K562 (cell line): ENCODE data around the gene TENM4. TPM values are rescaled to one million over a fixed set of nuclear protein-coding genes. Genes with fewer than 3 reads are reported as not detected.

Experiments used
- ATAC-seq: fragments of 200-7000 bp; cut with Tn5 transposase; 3 replicates; pipeline ENCODE4 v1.9.1; 2020; ENCODE audit warnings: moderate library complexity
- BruUV-seq: library from RNA; stranded (reverse); fragments of 400-500 nt; replicated peaks from 2 replicates; lab custom pipeline; 2021; lab: Mats Ljungman, UMichigan
- CTCF ChIA-PET: fragments of 300-600 bp; formaldehyde crosslinking; extraction: SDS; loops from one replicate; lab custom pipeline; 2021; ENCODE audit warnings: low intra/inter-chr PET ratio; lab: Yijun Ruan, JAX
- POLR2A ChIA-PET: fragments of 300-600, 350-650 bp; sonication (Branson Sonifier 250); formaldehyde crosslinking; extraction: SDS; loops from one replicate; lab custom pipeline; 2021; ENCODE audit warnings: antibody characterized with exemption, inconsistent platforms; lab: Yijun Ruan, JAX
- DNase-seq, 4 experiments: peaks; one replicate each; pipeline versions ENCODE4 v3.0.0 to v3.0.0-alpha.2; 2011 to 2018; ENCODE audit warnings: low spot score in 3 of 4, mixed read lengths in 3 of 4; ENCODE audit errors: extremely low read depth in 1 of 4
- FAIRE-seq: peaks from 2 replicates; lab custom pipeline; 2011; peaks lifted over from hg19 to GRCh38; lab: Jason Lieb, UNC
- H2AFZ ChIP-seq: 2 replicates; pipeline ENCODE4 v1.6.0; 2011; ENCODE audit warnings: low read depth, low read length, control low read depth, inconsistent platforms
- H3K27ac ChIP-seq: fragments of 200-600 bp; 3 replicates; pipeline ENCODE4 v1.8.0; 2011; ENCODE audit warnings: low read depth, mild to moderate bottlenecking, control low read depth, inconsistent platforms, low read length, moderate library complexity, mixed read lengths; ENCODE audit errors: extremely low read depth
- H3K27me3 ChIP-seq, 2 experiments: fragments of 300-600 bp in 1 of 2; 2 replicates in 1 of 2; 3 replicates in 1 of 2; pipeline versions ENCODE4 v1.6.0 to v1.8.0; 2011; ENCODE audit warnings: inconsistent platforms in 2 of 2, low read length in 2 of 2, mild to moderate bottlenecking in 1 of 2, mixed read lengths in 1 of 2, moderate library complexity in 1 of 2; ENCODE audit not compliant: control insufficient read depth in 2 of 2, insufficient read depth in 2 of 2
- H3K36me3 ChIP-seq: fragments of 300-600 bp; 3 replicates; pipeline ENCODE4 v1.8.0; 2011; ENCODE audit warnings: mild to moderate bottlenecking, low read length, inconsistent platforms; ENCODE audit not compliant: control insufficient read depth, insufficient read depth
- H3K4me1 ChIP-seq, 2 experiments: fragments of 200-600 bp in 1 of 2; replicated peaks in 1 of 2; 2 replicates in 1 of 2; 3 replicates in 1 of 2; pipeline versions ENCODE4 v1.5.1 to v1.8.0; 2011; ENCODE audit warnings: inconsistent platforms in 2 of 2, low read length in 2 of 2, mild to moderate bottlenecking in 1 of 2, mixed read lengths in 1 of 2, moderate library complexity in 1 of 2; ENCODE audit not compliant: control insufficient read depth in 2 of 2, insufficient read depth in 2 of 2
- H3K4me2 ChIP-seq: 2 replicates; pipeline ENCODE4 v1.6.1; 2011; ENCODE audit warnings: low read length, control low read depth, inconsistent platforms, mixed read lengths; ENCODE audit not compliant: insufficient read depth
- H3K4me3 ChIP-seq: fragments of 200-600 bp; sonication (generic), shearing (Covaris generic); 2 replicates; pipeline ENCODE4 v1.5.1; 2016; ENCODE audit warnings: control low read depth, inconsistent platforms
- H3K79me2 ChIP-seq: fragments of 200-600 bp; 3 replicates; pipeline ENCODE4 v1.8.0; 2011; ENCODE audit warnings: low read length, inconsistent platforms; ENCODE audit not compliant: control insufficient read depth, insufficient read depth
- H3K9ac ChIP-seq, 2 experiments: 2 replicates each; pipeline versions ENCODE4 v1.6.0 to v1.6.1; 2011; ENCODE audit warnings: low read depth in 2 of 2, low read length in 2 of 2, control low read depth in 1 of 2, inconsistent platforms in 1 of 2, mild to moderate bottlenecking in 1 of 2, mixed read lengths in 1 of 2; ENCODE audit not compliant: insufficient read depth in 1 of 2
- H3K9me1 ChIP-seq: one replicate; pipeline ENCODE4 v1.6.0; 2011; ENCODE audit warnings: inconsistent platforms, mild to moderate bottlenecking, low read length, moderate library complexity; ENCODE audit not compliant: control insufficient read depth, insufficient read depth
- H3K9me3 ChIP-seq: replicated peaks from 2 replicates; pipeline ENCODE4 v1.5.1; 2011; ENCODE audit warnings: low read depth, low read length, inconsistent platforms; ENCODE audit not compliant: control insufficient read depth, insufficient read depth
- H4K20me1 ChIP-seq: replicated peaks from 2 replicates; pipeline ENCODE4 v1.6.1; 2011; ENCODE audit warnings: low read length, inconsistent platforms, mixed read lengths; ENCODE audit not compliant: control insufficient read depth, insufficient read depth
- ARNT ChIP-seq, 2 experiments: fragments of 450-650 bp; IDR thresholded peaks; 2 replicates each; pipeline ENCODE4 v1.6.1; 2016; ENCODE audit warnings: mild to moderate bottlenecking in 1 of 2
- DIDO1 ChIP-seq: fragments of 450-650 bp; IDR thresholded peaks from 2 replicates; pipeline ENCODE4 v1.6.1; 2016; ENCODE audit warnings: low read depth, missing biosample characterization, missing genetic modification characterization
- FOXK2 ChIP-seq, 2 experiments: fragments of 450-650 bp; IDR thresholded peaks in 1 of 2; conservative IDR thresholded peaks in 1 of 2; 2 replicates each; pipeline ENCODE4 v1.6.1; 2016; ENCODE audit warnings: low read depth in 2 of 2, mild to moderate bottlenecking in 1 of 2
- GABPB1 ChIP-seq: sonication (generic); formaldehyde crosslinking; IDR thresholded peaks from 2 replicates; pipeline ENCODE4 v1.8.0; 2022; ENCODE audit warnings: mild to moderate bottlenecking, missing genetic modification reagents
- HCFC1 ChIP-seq: IDR thresholded peaks from 2 replicates; pipeline ENCODE4 v1.6.1; 2012; ENCODE audit warnings: low read depth, low read length, improper control_type of control experiment
- HOMEZ ChIP-seq: fragments of 250-450 bp; sonication (Bioruptor Pico); IDR thresholded peaks from 2 replicates; pipeline ENCODE4 v1.4.0; 2020; ENCODE audit warnings: mild to moderate bottlenecking, moderate library complexity
- MAFK ChIP-seq: IDR thresholded peaks from 2 replicates; pipeline ENCODE4 v1.6.1; 2011; ENCODE audit warnings: low read length, improper control_type of control experiment
- NFIC ChIP-seq: fragments of 450-650 bp; IDR thresholded peaks from 2 replicates; pipeline ENCODE4 v1.6.1; 2017; ENCODE audit warnings: mild to moderate bottlenecking, inconsistent platforms
- YY1 ChIP-seq, 3 experiments: IDR thresholded peaks; 2 replicates each; pipeline ENCODE4 v1.6.1; 2011; ENCODE audit warnings: low read length in 2 of 3, mild to moderate bottlenecking in 2 of 3, moderate library complexity in 2 of 3, borderline replicate concordance in 1 of 3, control low read depth in 1 of 3, low read depth in 1 of 3; ENCODE audit not compliant: insufficient read depth in 3 of 3, insufficient replicate concordance in 2 of 3, control insufficient read depth in 1 of 3, insufficient read length in 1 of 3; ENCODE audit errors: extremely low read depth in 1 of 3
- ZBED1 ChIP-seq: IDR thresholded peaks from 2 replicates; pipeline ENCODE4 v1.6.1; 2014
- ZC3H8 ChIP-seq: fragments of 450-650 bp; IDR thresholded peaks from 2 replicates; pipeline ENCODE4 v1.6.1; 2017
- ZNF146 ChIP-seq: IDR thresholded peaks from one replicate; pipeline ENCODE4 v1.6.1; 2018; ENCODE audit warnings: missing compliant biosample characterization; ENCODE audit not compliant: unreplicated experiment
- WGBS: fragments of 100-300 bp; shearing (Covaris generic); methylation state at CpG from one replicate; pipeline ENCODE4 v1.1.6; 2016; ENCODE audit warnings: low coverage, mixed read lengths; ENCODE audit not compliant: insufficient coverage; ENCODE audit errors: missing lambda C conversion rate; 5-methylcytosine and 5-hydroxymethylcytosine counted together
- in situ Hi-C: fragments of 300-500 bp; cut with MboI; formaldehyde crosslinking; loops from 4 replicates; pipeline ENCODE4 v1.15.0; 2018; ENCODE audit warnings: inconsistent platforms, mixed read lengths
- intact Hi-C: fragments of 100-400 bp; cut with micrococcal nuclease; formaldehyde crosslinking; loops from 2 replicates; pipeline ENCODE4 v1.14.2; 2022
- polyA plus RNA-seq, 8 experiments: library from polyadenylated mRNA; depleted of rRNA in 4 of 8; stranded (reverse) in 5 of 8; unstranded in 3 of 8; fragments of >200 nt; fragmentation: Nextera tagmentation in 2 of 8; fragmentation: Illumina TruSeq in 1 of 8; extraction: Ambion mirVana in 2 of 8; extraction: Trizol in 1 of 8; gene quantifications; 2 replicates each; pipeline versions ENCODE4 v1.2.1 to v1.2.3, GENCODE V29; 2011 to 2014; ENCODE audit warnings: inconsistent platforms in 1 of 8, missing spikeins in 1 of 8
- total RNA-seq, 7 experiments: library from RNA; depleted of rRNA in 6 of 7; stranded (reverse); fragments of >200 nt in 6 of 7; fragmentation: Illumina TruSeq in 2 of 7; extraction: Trizol in 2 of 7; gene quantifications; 2 replicates each; pipeline versions ENCODE4 v1.2.1 to v1.2.3, GENCODE V29; 2011 to 2021; ENCODE audit warnings: low replicate concordance in 1 of 7

TENM4 gene
- total and polyA plus RNA-seq, 9 of the 15 experiments (the other 6 are each of a cell fraction or from before 2014, with no cell fraction given) = 0.16 TPM; not detected in 8

GRCh38 chr11:79050786-79051185 lies 390.0 kb downstream of the TENM4 start:
- ATAC-seq (no peak), DNase-seq (no peak), FAIRE-seq (no peak)
- WGBS = 3% methylated on average over 3 of the region's 3 CpGs
- intact Hi-C loops (no loop called here), in situ Hi-C loops (no loop called here)
- POLR2A ChIA-PET = no interaction called here
- Histone ChIP-seq H2AFZ (no peak overlapping the region), H3K9me3 (no peaks in the 10 kb centered on the region), H3K4me3 (no peak overlapping the region), H3K27ac (no peak overlapping the region), H3K4me2 (no peak overlapping the region), H3K79me2 (no peaks in the 10 kb centered on the region), H4K20me1 (no peaks in the 10 kb centered on the region), H3K36me3 (no peaks in the 10 kb centered on the region), H3K9me1 (no peaks in the 10 kb centered on the region), H3K27me3 (peaks cover 0 to 3% of the 10 kb centered on the region in 2 experiments; a peak in 1 of 5 replicates), H3K9ac (no peak overlapping the region), H3K4me1 (no peaks in the 10 kb centered on the region)
- no TSS peak for BruUV-seq
- TF ChIP-seq YY1 (IDR thresholded peaks at IDR 0.05; ENCODE audit: borderline replicate concordance in 1 of 3, control insufficient read depth in 1 of 3, extremely low read depth in 1 of 3, insufficient read depth in 3 of 3, insufficient read length in 1 of 3, insufficient replicate concordance in 2 of 3, low read depth in 1 of 3, low read length in 2 of 3) = no peak
- no peak for TF ChIP-seq ZC3H8
- TF ChIP-seq ZNF146 (CRISPR knock-in tag) = no peak
- TF ChIP-seq MAFK = no peak
- no peak for TF ChIP-seq FOXK2 (conservative IDR thresholded peaks at IDR 0.05 in 1 of 2, IDR thresholded peaks at IDR 0.05 in 1 of 2; ENCODE audit: low read depth in 2 of 2)
- CTCF ChIA-PET = no interaction called here

DNA sequence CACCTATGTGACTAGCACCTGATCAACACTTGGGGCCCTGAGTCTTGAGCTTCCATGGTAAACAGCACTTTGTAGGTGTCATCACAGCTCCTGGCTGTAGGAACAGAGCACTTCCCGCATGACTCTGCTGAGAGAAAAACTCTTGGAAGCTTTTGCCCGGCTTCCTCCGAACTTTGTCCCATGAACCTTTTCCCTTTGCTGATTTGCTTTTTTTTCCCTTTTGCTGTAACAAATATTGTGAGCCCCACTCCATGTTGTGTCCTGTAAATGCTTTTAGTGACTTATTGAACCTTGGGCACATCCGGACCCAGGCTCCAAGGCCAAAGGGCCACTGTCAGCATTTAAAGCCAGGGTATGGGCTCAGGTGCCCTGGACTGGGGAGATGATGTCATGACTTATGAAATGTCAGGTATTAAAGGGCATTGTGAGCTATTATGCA lies 391.1 kb downstream of the TENM4 start:
- Histone ChIP-seq H3K36me3 (no peaks in the 10 kb centered on the region), H3K27me3 (peaks cover 0 to 3% of the 10 kb centered on the region in 2 experiments; a peak in 1 of 5 replicates), H3K4me2 (no peak overlapping the region), H3K9me1 (no peaks in the 10 kb centered on the region), H3K4me1 (no peaks in the 10 kb centered on the region), H3K9me3 (no peaks in the 10 kb centered on the region), H3K4me3 (no peak overlapping the region), H3K27ac (no peak overlapping the region), H3K9ac (no peak overlapping the region), H3K79me2 (no peaks in the 10 kb centered on the region), H4K20me1 (no peaks in the 10 kb centered on the region), H2AFZ (no peak overlapping the region)
- no peak for ATAC-seq
- POLR2A ChIA-PET = interaction anchor here (0.7 kb wide), 1 partner anchor 46 kb away, joined by 4 read pairs; no protein-coding TSS in a partner anchor
- intact Hi-C loops (no loop called here), in situ Hi-C loops (no loop called here)
- no TSS peak for BruUV-seq
- TF ChIP-seq ARNT (IDR thresholded peaks at IDR 0.05) (no peak), DIDO1 (tag) (no peak), HOMEZ (CRISPR knock-in tag) (no peak), NFIC (no peak), GABPB1 (CRISPR knock-in tag) (no peak), ZBED1 (no peak), HCFC1 (no peak)
- FAIRE-seq = no peak
- CTCF ChIA-PET = no interaction called here
- DNase-seq = no peak
- 2% methylated on average over 4 of the region's 4 CpGs for WGBS
